Kidney tubule cell (primary cell): Measurements from ENCODE around the gene RALGPS1.

Source experiments
- DNase-seq: peaks from one replicate; pipeline ENCODE4 v3.0.0-alpha.2; 2018; ENCODE audit warnings: low spot score

Gene RALGPS1

GRCh38 chr9:127174386-127175318 lies 260.1 kb downstream of the RALGPS1 start:
- no peak for DNase-seq

- no peak for DNase-seq
Observed at GRCh38 chr9:127175319-127175715, 260.7 kb downstream of the RALGPS1 start.

GRCh38 chr9:127175764-127176163 lies 261.2 kb downstream of the RALGPS1 start:
- DNase-seq = no peak

GRCh38 chr9:127176631-127177030 lies 262.0 kb downstream of the RALGPS1 start:
- no peak for DNase-seq

- no peak for DNase-seq
Observed at GRCh38 chr9:127177231-127177630, 262.6 kb downstream of the RALGPS1 start.

GRCh38 chr9:127177665-127178265 lies 263.2 kb downstream of the RALGPS1 start:
- no peak for DNase-seq

- DNase-seq = no peak
Observed at GRCh38 chr9:127178686-127179632, 264.4 kb downstream of the RALGPS1 start.

GRCh38 chr9:127179633-127180441 lies 265.3 kb downstream of the RALGPS1 start:
- no peak for DNase-seq

GRCh38 chr9:127180457-127181314 lies 266.1 kb downstream of the RALGPS1 start:
- DNase-seq = no peak

- no peak for DNase-seq
Observed at GRCh38 chr9:127181315-127181580, 266.7 kb downstream of the RALGPS1 start.

- no peak for DNase-seq
Observed at GRCh38 chr9:127181595-127182190, 267.1 kb downstream of the RALGPS1 start.

GRCh38 chr9:127182901-127183746 lies 268.5 kb downstream of the RALGPS1 start:
- no peak for DNase-seq

GRCh38 chr9:127183814-127184582 lies 269.4 kb downstream of the RALGPS1 start:
- no peak for DNase-seq

GRCh38 chr9:127184641-127185040 lies 270.1 kb downstream of the RALGPS1 start:
- DNase-seq = no peak

GRCh38 chr9:127185181-127185580 lies 270.6 kb downstream of the RALGPS1 start:
- no peak for DNase-seq

GRCh38 chr9:127185931-127186781 lies 271.6 kb downstream of the RALGPS1 start:
- no peak for DNase-seq

GRCh38 chr9:127186806-127187205 lies 272.2 kb downstream of the RALGPS1 start:
- no peak for DNase-seq
